Measurements from ENCODE around the gene MRTFA.
"Not testable (repeated sequence)": the region's sequence is repeated elsewhere in the genome, so short reads cannot be mapped to it uniquely, and the experiment has no call there.

Gene MRTFA

GRCh38 chr22:40507491-40507890 lies 129.0 kb downstream of the MRTFA start:
- DNase-seq (ENCODE audit: low read depth), result no peak
- TF ChIP-seq CTCF (IDR thresholded peaks at IDR 0.05; ENCODE audit: control insufficient read depth, insufficient read depth, low read depth, low read length, missing control alignments), result no peak
- no peak overlapping the region for H3K4me3 ChIP-seq (ENCODE audit: control insufficient read depth, low read depth, low read length)

DNA sequence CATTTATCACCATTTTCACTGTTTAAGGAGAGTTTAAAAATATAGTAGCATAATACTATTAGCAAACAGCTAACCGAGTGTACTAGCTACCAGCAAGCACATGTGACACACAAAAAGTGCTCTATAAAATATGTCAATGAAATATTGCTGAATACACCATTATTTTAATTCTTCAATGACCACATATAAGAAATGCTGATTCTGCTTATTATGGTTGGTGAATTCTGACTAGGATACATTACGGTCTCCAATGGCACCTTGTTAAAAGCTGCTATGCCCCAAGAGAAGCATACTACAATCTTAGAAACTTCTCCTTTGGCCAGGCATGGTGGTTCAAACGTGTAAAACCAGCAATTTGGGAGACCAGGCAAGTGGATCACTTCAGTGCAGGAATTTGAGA lies 129.8 kb downstream of the MRTFA start:
- no peak for TF ChIP-seq CTCF (IDR thresholded peaks at IDR 0.05; ENCODE audit: control insufficient read depth, insufficient read depth, low read depth, low read length, missing control alignments)
- no peak for DNase-seq (ENCODE audit: low read depth)
- H3K4me3 ChIP-seq (ENCODE audit: control insufficient read depth, low read depth, low read length), result no peak overlapping the region

GRCh38 chr22:40504285-40505249 lies 132.0 kb downstream of the MRTFA start:
- H3K4me3 ChIP-seq (ENCODE audit: control insufficient read depth, low read depth, low read length), result no peak overlapping the region
- no peak for DNase-seq (ENCODE audit: low read depth)
- TF ChIP-seq CTCF (IDR thresholded peaks at IDR 0.05; ENCODE audit: control insufficient read depth, insufficient read depth, low read depth, low read length, missing control alignments), result no peak

GRCh38 chr22:40502919-40503318 lies 133.6 kb downstream of the MRTFA start:
- TF ChIP-seq CTCF (IDR thresholded peaks at IDR 0.05; ENCODE audit: control insufficient read depth, insufficient read depth, low read depth, low read length, missing control alignments), result no peak

DNA sequence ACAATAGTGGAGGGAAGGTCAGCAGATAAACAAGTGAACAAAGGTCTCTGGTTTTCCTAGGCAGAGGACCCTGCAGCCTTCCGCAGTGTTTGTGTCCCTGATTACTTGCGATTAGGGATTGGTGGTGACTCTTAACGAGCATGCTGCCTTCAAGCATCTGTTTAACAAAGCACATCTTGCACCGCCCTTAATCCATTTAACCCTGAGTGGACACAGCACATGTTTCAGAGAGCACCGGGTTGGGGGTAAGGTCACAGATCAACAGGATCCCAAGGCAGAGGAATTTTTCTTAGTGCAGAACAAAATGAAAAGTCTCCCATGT lies 136.1 kb downstream of the MRTFA start:
- not testable (repeated sequence) for H3K4me3 ChIP-seq (ENCODE audit: control insufficient read depth, low read depth, low read length); DNase-seq (ENCODE audit: low read depth)

More at GRCh38 chr22:40502919-40503318, 133.6 kb downstream of the MRTFA start:
- H3K4me3 ChIP-seq (ENCODE audit: control insufficient read depth, low read depth, low read length), result no peak overlapping the region
- DNase-seq (ENCODE audit: low read depth), result no peak

DNA sequence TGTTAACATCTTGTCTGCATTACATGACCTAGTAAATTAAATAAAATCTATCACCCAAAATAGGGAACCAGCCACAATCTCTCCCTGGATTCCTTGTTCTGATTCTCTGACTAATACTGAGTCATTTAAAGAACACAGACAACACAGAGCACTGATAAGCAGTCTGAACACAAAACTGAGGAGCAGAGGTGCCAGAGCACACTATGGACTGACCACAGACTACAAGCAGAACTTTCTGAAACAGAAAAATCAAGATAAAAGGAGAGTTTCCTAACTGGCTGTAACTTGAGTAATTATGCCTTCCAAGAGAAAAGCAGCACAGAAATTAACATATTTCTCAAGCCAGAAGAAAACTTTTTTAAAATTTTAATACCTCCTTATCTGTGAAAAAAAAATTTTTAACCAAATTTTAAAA lies 137.3 kb downstream of the MRTFA start:
- no peak overlapping the region for H3K4me3 ChIP-seq (ENCODE audit: control insufficient read depth, low read depth, low read length)
- no peak for TF ChIP-seq CTCF (IDR thresholded peaks at IDR 0.05; ENCODE audit: control insufficient read depth, insufficient read depth, low read depth, low read length, missing control alignments)
- peak; percentile 97 for DNase-seq (ENCODE audit: low read depth)

DNA sequence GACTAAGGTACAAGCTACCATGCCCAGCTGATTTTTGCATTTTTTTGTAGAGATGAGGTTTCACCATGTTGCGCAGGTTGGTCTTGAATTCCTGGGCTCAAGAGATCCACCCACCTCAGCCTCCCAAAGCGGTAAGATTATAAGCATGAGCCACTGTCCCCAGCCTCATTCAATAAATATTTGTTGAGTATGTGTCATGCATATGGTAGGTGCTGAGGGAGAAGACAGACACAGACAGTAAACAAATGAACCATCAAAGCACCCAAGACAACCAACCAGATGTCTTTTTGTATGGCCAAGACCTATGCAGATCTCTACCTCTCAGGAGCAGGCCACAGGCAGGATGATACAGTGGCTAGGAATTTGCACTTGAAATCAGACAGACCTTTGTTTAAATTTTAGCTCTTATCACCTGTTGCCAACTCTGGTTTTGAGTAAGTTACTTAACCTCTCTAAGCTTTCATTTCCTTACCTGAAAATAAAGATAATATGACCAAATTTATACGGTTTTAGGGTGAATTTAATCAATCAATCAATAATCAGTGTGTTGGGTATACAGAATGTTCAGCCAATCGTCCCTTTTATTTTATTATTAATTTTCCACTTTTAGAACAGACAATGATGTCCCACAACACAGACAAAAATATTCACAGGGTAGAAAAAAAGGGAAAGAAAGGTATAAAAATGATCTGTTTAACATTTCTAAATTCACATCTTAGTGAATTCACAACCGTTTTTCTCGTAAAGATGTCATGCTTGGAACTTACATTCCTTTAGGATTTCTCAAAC lies 137.9 kb downstream of the MRTFA start:
- DNase-seq (ENCODE audit: low read depth), result peak; percentile 59
- no peak for TF ChIP-seq CTCF (IDR thresholded peaks at IDR 0.05; ENCODE audit: control insufficient read depth, insufficient read depth, low read depth, low read length, missing control alignments)
- no peak overlapping the region; the same call in 1 of the 2 replicates for H3K4me3 ChIP-seq (ENCODE audit: control insufficient read depth, low read depth, low read length)
